WTC11 (cell line): ENCODE data around the gene LRIF1. TPM values are rescaled to one million over a fixed set of nuclear protein-coding genes. Genes with fewer than 3 reads are reported as not detected.

Experiments
- ATAC-seq: fragments of 200-7000 bp; cut with Tn5 transposase; 2 replicates; pipeline ENCODE4 v1.10.0; 2021; ENCODE audit warnings: mild to moderate bottlenecking, moderate library complexity
- CTCF ChIA-PET: fragments of 300-600 bp; sonication (Branson Sonifier 250); formaldehyde crosslinking; loops from one replicate; lab custom pipeline; 2021; ENCODE audit warnings: antibody characterized with exemption; lab: Charles Lee
- POLR2A ChIA-PET: fragments of 350-600 bp; sonication (Branson Sonifier 250); formaldehyde crosslinking; loops from one replicate; lab custom pipeline; 2021; ENCODE audit warnings: antibody characterized with exemption; lab: Charles Lee
- DNase-seq: peaks from one replicate; pipeline ENCODE4 v3.0.0; 2021; ENCODE audit warnings: low spot score
- H3K27ac Mint-ChIP-seq: 2 replicates; pipeline ENCODE4 v1.8.0; 2021; ENCODE audit warnings: mixed read lengths
- H3K27me3 Mint-ChIP-seq: 2 replicates; pipeline ENCODE4 v1.8.0; 2021; ENCODE audit warnings: low read depth, mild to moderate bottlenecking, moderate library complexity, mixed read lengths
- H3K36me3 Mint-ChIP-seq: 2 replicates; pipeline ENCODE4 v1.8.0; 2021; ENCODE audit warnings: mixed read lengths
- H3K4me1 Mint-ChIP-seq: 2 replicates; pipeline ENCODE4 v1.8.0; 2022; ENCODE audit warnings: mixed read lengths
- H3K4me3 Mint-ChIP-seq: 2 replicates; pipeline ENCODE4 v1.8.0; 2021; ENCODE audit warnings: mild to moderate bottlenecking, moderate library complexity, mixed read lengths
- H3K9me3 Mint-ChIP-seq: 2 replicates; pipeline ENCODE4 v1.8.0; 2021; ENCODE audit warnings: mixed read lengths
- ATF1 ChIP-seq: sonication (generic); formaldehyde crosslinking; IDR thresholded peaks from 2 replicates; pipeline ENCODE4 v1.8.1; 2023; ENCODE audit warnings: mild to moderate bottlenecking, moderate library complexity, missing genetic modification reagents
- CREB1 ChIP-seq: sonication (generic); formaldehyde crosslinking; IDR thresholded peaks from 2 replicates; pipeline ENCODE4 v1.8.0; 2023; ENCODE audit warnings: mild to moderate bottlenecking, missing genetic modification reagents
- FOXJ3 ChIP-seq: sonication (generic); formaldehyde crosslinking; IDR thresholded peaks from 2 replicates; pipeline ENCODE4 v1.9.0; 2021; ENCODE audit warnings: missing genetic modification reagents, mild to moderate bottlenecking, borderline replicate concordance
- FOXP1 ChIP-seq: sonication (generic); formaldehyde crosslinking; IDR thresholded peaks from 2 replicates; pipeline ENCODE4 v1.8.0; 2022; ENCODE audit warnings: missing genetic modification reagents, mild to moderate bottlenecking, moderate library complexity, borderline replicate concordance
- KAT7 ChIP-seq: sonication (generic); formaldehyde crosslinking; IDR thresholded peaks from 2 replicates; pipeline ENCODE4 v1.8.1; 2023; ENCODE audit warnings: missing genetic modification reagents, mild to moderate bottlenecking, borderline replicate concordance
- NR2C2 ChIP-seq: sonication (generic); formaldehyde crosslinking; IDR thresholded peaks from 2 replicates; pipeline ENCODE4 v1.8.0; 2022; ENCODE audit warnings: mild to moderate bottlenecking, missing genetic modification reagents
- NR3C1 ChIP-seq: sonication (generic); formaldehyde crosslinking; conservative IDR thresholded peaks from 2 replicates; pipeline ENCODE4 v1.8.1; 2023; ENCODE audit warnings: low read depth, mild to moderate bottlenecking, missing genetic modification reagents
- PRDM15 ChIP-seq: sonication (generic); formaldehyde crosslinking; IDR thresholded peaks from 2 replicates; pipeline ENCODE4 v1.8.0; 2022; ENCODE audit warnings: missing genetic modification reagents
- TCF7 ChIP-seq: sonication (generic); formaldehyde crosslinking; IDR thresholded peaks from 2 replicates; pipeline ENCODE4 v1.8.0; 2022; ENCODE audit warnings: mild to moderate bottlenecking, low read depth, missing genetic modification reagents, moderate library complexity
- TEAD1 ChIP-seq: sonication (generic); formaldehyde crosslinking; IDR thresholded peaks from 2 replicates; pipeline ENCODE4 v1.8.0; 2022; ENCODE audit warnings: mild to moderate bottlenecking, missing genetic modification reagents
- USF1 ChIP-seq: sonication (generic); formaldehyde crosslinking; IDR thresholded peaks from 2 replicates; pipeline ENCODE4 v1.8.0; 2022; ENCODE audit warnings: mild to moderate bottlenecking, missing genetic modification reagents
- USF2 ChIP-seq: sonication (generic); formaldehyde crosslinking; IDR thresholded peaks from 2 replicates; pipeline ENCODE4 v1.8.1; 2023; ENCODE audit warnings: mild to moderate bottlenecking, missing genetic modification reagents, moderate library complexity
- ZBTB21 ChIP-seq: sonication (generic); formaldehyde crosslinking; IDR thresholded peaks from 2 replicates; pipeline ENCODE4 v1.8.1; 2023; ENCODE audit warnings: mild to moderate bottlenecking, missing genetic modification reagents, borderline replicate concordance
- ZNF121 ChIP-seq: sonication (generic); formaldehyde crosslinking; IDR thresholded peaks from 2 replicates; pipeline ENCODE4 v1.8.0; 2023; ENCODE audit warnings: missing genetic modification reagents
- ZNF396 ChIP-seq: fragments of 250-450 bp; sonication (Bioruptor Pico); IDR thresholded peaks from 2 replicates; pipeline ENCODE4 v1.8.0; 2021; ENCODE audit warnings: mild to moderate bottlenecking, moderate library complexity, borderline replicate concordance
- total RNA-seq: library from RNA; stranded (reverse); gene quantifications from 3 replicates; pipeline ENCODE4 v1.2.3, GENCODE V29; 2021
- TF ChIP-seq, protein P1 (sequence below): sonication (generic); formaldehyde crosslinking; conservative IDR thresholded peaks from 2 replicates; pipeline ENCODE4 v1.8.1; 2022; ENCODE audit warnings: mild to moderate bottlenecking, missing genetic modification reagents
- TF ChIP-seq, protein P2 (sequence below): sonication (generic); formaldehyde crosslinking; IDR thresholded peaks from 2 replicates; pipeline ENCODE4 v1.8.1; 2022; ENCODE audit warnings: mild to moderate bottlenecking, missing genetic modification reagents, moderate library complexity, borderline replicate concordance
- TF ChIP-seq, protein P3 (sequence below): fragments of 200-600 bp; IDR thresholded peaks from 2 replicates; pipeline ENCODE4 v1.8.0; 2022; ENCODE audit warnings: antibody characterized with exemption

Gene LRIF1
- total RNA-seq, 1 experiment from 2014 or later, result 17.2 TPM

DNA sequence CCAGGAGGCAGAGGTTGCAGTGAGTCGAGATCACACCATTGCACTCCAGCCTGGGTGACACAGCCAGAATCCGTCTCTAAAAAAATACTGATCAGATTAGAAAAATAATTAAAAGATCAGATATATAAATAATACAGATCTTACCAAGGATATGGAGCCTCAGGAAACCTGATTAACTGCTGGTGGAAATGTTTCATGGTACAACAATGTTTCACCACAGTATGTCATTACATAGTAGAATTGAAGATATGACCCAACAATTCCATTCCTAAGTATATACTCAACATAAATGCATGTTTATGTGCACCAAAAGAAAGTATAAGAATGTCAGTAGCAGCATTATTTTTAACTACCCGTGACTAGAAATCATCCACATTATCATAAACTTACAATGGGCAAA is 49.0 kb downstream of the LRIF1 start:
- Mint-ChIP-seq H3K36me3 (no peaks in the 10 kb centered on the region), H3K4me1 (peaks cover 8% of the 10 kb centered on the region), H3K27ac (no peak overlapping the region), H3K27me3 (no peaks in the 10 kb centered on the region; the same call in 1 of the 2 replicates), H3K4me3 (no peak overlapping the region), H3K9me3 (peaks cover 10% of the 10 kb centered on the region)
- ChIA-PET CTCF (no interaction called here), POLR2A (no interaction called here)
- no peak for TF ChIP-seq NR3C1 (CRISPR knock-in tag)
- TF ChIP-seq FOXJ3 (CRISPR knock-in tag), result no peak
- no peak for TF ChIP-seq ZBTB21 (CRISPR knock-in tag)
- TF ChIP-seq, protein P1, sequence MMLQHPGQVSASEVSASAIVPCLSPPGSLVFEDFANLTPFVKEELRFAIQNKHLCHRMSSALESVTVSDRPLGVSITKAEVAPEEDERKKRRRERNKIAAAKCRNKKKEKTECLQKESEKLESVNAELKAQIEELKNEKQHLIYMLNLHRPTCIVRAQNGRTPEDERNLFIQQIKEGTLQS, result no peak
- TF ChIP-seq ZNF396, result no peak
- TF ChIP-seq, protein P2, sequence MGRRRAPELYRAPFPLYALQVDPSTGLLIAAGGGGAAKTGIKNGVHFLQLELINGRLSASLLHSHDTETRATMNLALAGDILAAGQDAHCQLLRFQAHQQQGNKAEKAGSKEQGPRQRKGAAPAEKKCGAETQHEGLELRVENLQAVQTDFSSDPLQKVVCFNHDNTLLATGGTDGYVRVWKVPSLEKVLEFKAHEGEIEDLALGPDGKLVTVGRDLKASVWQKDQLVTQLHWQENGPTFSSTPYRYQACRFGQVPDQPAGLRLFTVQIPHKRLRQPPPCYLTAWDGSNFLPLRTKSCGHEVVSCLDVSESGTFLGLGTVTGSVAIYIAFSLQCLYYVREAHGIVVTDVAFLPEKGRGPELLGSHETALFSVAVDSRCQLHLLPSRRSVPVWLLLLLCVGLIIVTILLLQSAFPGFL (CRISPR knock-in tag), result no peak
- TF ChIP-seq NR2C2 (CRISPR knock-in tag), result no peak
- TF ChIP-seq CREB1 (CRISPR knock-in tag), result no peak
- TF ChIP-seq, protein P3, sequence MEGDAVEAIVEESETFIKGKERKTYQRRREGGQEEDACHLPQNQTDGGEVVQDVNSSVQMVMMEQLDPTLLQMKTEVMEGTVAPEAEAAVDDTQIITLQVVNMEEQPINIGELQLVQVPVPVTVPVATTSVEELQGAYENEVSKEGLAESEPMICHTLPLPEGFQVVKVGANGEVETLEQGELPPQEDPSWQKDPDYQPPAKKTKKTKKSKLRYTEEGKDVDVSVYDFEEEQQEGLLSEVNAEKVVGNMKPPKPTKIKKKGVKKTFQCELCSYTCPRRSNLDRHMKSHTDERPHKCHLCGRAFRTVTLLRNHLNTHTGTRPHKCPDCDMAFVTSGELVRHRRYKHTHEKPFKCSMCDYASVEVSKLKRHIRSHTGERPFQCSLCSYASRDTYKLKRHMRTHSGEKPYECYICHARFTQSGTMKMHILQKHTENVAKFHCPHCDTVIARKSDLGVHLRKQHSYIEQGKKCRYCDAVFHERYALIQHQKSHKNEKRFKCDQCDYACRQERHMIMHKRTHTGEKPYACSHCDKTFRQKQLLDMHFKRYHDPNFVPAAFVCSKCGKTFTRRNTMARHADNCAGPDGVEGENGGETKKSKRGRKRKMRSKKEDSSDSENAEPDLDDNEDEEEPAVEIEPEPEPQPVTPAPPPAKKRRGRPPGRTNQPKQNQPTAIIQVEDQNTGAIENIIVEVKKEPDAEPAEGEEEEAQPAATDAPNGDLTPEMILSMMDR, result no peak
- TF ChIP-seq TEAD1 (CRISPR knock-in tag), result no peak
- TF ChIP-seq USF2 (CRISPR knock-in tag), result no peak
- TF ChIP-seq KAT7 (CRISPR knock-in tag), result no peak
- no peak for TF ChIP-seq ATF1 (CRISPR knock-in tag)
- no peak for TF ChIP-seq USF1 (CRISPR knock-in tag)
- no peak for TF ChIP-seq PRDM15 (CRISPR knock-in tag)
- DNase-seq (no peak), ATAC-seq (no peak)

DNA sequence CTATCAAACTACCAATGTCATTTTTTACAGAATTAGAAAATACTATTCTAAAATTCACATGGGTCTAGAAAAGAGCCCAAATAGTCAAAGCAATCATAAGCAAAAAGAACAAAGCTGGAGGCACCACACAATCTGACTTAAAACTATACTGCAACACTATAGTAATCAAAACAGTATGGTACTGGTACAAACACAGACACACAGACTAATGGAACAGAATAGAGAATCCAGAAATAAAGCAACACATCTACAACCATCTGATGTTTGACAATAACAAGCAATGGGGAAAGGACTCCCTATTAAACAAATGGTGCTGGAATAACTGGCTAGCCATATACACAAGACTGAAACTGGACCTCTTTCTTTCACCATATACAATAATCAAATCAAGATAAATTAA is 50.9 kb downstream of the LRIF1 start:
- ChIA-PET POLR2A (no interaction called here), CTCF (no interaction called here)
- DNase-seq (no peak), ATAC-seq (no peak)
- Mint-ChIP-seq H3K27me3 (no peaks in the 10 kb centered on the region; the same call in 1 of the 2 replicates), H3K36me3 (no peaks in the 10 kb centered on the region), H3K27ac (no peak overlapping the region), H3K4me1 (peaks cover 8% of the 10 kb centered on the region), H3K9me3 (peaks cover 10% of the 10 kb centered on the region), H3K4me3 (no peak overlapping the region)
- TF ChIP-seq ZNF396 (no peak), TCF7 (CRISPR knock-in tag) (no peak), NR3C1 (CRISPR knock-in tag) (no peak), FOXP1 (CRISPR knock-in tag) (no peak), ZNF121 (no peak)
